GM20000 (cell line): Measurements from ENCODE around the gene TIGD7.

Experiments used
- DNase-seq: peaks from one replicate; pipeline ENCODE4 v3.0.0; 2012; ENCODE audit warnings: low spot score
- CTCF ChIP-seq: IDR thresholded peaks from 2 replicates; pipeline ENCODE4 v1.5.1; 2012; ENCODE audit warnings: mild to moderate bottlenecking, control low read depth; ENCODE audit errors: extremely low read depth, missing control alignments

Gene TIGD7

GRCh38 chr16:3252967-3253366, 52.3 kb downstream of the TIGD7 start:
- DNase-seq = no peak

GRCh38 chr16:3249451-3249850, 55.8 kb downstream of the TIGD7 start:
- TF ChIP-seq CTCF = no peak
- no peak for DNase-seq

More at GRCh38 chr16:3252967-3253366, 52.3 kb downstream of the TIGD7 start:
- TF ChIP-seq CTCF = no peak

GRCh38 chr16:3249020-3249419, 56.2 kb downstream of the TIGD7 start:
- no peak for TF ChIP-seq CTCF

More at GRCh38 chr16:3249020-3249419, 56.2 kb downstream of the TIGD7 start:
- DNase-seq = no peak
